ENCODE measurements around the gene XPR1.

DNA sequence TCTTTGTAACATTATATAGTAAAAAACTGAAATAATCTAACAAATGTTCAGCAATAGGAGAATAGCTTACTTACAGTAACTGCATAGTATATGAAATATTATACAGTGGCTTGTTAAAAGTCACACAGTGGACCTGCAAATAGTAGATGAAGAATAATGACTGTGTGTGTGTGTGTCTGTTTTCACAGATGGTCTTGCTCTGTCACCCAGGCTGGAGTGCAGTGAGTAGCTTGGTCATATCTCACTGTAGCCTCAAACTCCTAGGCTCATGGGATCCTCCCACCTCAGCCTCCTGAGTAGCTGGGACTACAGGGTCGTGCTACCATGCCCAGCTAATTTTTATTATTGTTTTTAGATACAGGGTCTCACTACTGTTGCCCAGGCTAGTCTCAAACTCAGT lies 213.5 kb downstream of the XPR1 start:
- no peak for TF ChIP-seq EZH2 (IDR thresholded peaks at IDR 0.05; ENCODE audit: borderline replicate concordance, low read depth, low read length, poor library complexity, severe bottlenecking)
- TF ChIP-seq CTCF (conservative IDR thresholded peaks at IDR 0.05; ENCODE audit: low read depth, low read length): no peak
